Stimulated activated CD4-positive, alpha-beta T cell treated with anti-CD3 and anti-CD28 coated beads, Interleukin-15, amount 100 ng/mL, for 1 hour (primary cell): ENCODE measurements around the gene ZNF92.
"Not testable (repeated sequence)": the region's sequence is repeated elsewhere in the genome, so short reads cannot be mapped to it uniquely, and the experiment has no call there.

Experiments used
- DNase-seq, 2 donors: peaks; one replicate each; pipeline ENCODE4 v3.0.0-alpha.2; 2020; ENCODE audit warnings: low read depth in 1 of 2, low spot score in 1 of 2

ZNF92 gene

DNA sequence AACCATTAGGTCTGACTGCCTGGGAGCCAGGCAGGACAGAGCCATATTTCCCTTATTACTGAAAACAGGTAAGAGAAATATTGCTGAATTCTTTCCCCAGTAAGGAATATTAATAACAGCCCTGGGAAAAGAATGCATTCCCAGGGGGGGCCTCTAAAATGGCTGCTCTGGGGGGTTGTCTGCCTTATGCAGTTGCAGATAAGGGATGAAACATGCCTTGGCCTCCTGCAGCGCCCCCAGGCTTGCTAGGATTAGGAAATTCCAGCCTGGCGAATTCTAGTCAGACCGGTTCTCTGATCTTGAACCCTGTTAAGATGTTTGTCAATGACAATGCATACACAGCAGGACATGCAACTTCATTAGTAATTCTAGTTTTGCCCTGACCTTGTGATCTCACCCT, 49.6 kb downstream of the ZNF92 start:
- DNase-seq = not testable (repeated sequence)

DNA sequence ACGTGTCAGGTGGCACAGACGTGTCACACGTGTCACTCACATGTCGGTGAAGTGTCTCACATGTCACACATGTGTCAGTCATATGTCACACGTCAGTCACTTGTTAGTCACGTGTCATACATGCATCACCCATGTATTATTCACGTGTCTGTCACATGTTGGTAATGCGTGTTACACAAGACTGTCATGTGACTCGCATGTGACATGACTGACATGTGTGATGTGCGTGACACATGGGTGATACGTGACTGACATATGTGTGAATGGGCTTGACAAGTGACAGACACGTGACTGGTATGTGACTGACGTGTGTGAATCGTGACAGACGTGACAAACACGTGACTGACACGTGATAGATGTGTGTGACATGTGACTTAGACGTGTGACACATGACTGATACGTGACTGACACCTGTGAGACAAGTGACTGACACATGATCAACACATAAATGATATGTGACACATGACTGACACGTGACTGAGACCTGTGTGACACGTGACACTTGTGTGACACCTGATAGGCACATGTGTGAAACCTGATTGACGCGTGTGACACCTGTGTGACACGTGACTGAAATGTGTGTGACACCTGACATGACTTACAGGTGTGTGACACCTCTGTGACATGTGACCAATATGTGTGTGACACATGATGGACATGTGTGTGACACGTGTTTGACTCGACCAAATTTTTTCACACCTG, 56.1 kb downstream of the ZNF92 start:
- DNase-seq = no peak

DNA sequence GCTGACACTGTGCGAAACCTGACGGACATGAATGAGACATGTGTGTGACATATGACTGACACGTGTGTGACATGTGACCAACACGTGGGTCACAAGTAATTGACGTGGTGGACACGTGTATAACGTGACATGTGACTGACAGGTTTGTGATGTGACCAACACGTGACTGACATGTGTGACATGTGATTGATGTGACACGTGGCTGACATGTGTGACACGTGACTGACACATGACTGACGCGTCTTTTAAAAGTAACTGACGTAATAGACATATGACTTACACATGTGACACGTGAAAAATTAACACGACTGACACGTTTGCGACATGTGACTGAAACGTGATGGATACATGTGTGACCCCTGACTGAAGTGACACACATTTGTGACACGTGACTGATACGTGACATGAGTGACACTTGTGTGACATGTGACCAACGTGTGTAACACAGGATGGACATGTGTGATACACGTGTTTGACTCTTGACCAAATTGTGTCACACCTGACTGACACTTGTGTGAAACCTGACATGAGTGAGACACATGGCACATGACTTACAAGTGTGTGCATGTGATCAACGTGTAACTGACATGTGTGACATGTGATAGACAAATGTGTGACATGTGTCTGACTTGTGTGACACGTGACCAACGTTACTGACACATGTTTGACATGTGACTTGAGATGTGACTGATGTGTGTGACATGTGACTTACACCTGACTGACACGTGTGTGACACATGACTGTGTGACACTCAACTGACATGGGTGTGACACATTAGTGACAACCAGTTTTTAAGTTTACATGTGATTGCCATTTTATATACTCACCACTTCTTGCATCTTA, 56.9 kb downstream of the ZNF92 start:
- DNase-seq = no peak

DNA sequence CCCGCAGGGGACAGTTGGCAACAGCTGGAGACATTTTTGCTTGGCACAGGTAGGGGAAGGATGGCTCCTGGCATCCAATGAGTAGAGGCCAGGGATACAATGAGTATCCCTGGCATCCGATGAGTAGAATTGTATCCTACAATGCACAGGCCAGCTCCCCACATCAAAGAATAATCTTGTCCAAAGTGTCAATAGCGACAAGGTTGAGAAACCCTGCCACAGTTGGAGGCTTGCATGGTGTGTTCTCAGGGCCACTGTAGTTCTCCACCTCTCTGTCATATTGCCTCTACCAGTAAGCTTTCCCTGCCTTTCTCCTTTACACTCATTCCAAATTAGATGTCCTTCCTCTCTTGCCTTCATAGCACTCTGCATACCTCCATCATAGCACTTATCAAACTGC, 60.7 kb downstream of the ZNF92 start:
- DNase-seq = no peak

DNA sequence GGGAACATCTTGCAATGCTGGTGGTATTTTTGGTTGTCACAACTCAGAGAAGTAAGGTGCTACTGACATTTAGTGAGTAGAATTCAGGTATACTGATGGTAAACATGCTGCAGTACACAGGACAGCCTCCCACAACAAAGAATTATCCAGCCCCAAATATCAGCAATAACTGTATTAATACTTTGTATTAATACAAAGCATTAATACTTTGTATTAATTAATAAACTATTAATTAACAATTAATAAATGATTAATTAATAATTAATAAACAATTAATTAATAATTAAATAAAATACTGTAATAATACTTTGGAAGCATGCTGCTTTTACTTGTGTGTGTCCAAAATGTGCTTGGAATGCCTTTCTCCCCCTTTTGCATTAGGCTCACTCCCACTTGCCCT, 62.5 kb downstream of the ZNF92 start:
- DNase-seq = no peak

DNA sequence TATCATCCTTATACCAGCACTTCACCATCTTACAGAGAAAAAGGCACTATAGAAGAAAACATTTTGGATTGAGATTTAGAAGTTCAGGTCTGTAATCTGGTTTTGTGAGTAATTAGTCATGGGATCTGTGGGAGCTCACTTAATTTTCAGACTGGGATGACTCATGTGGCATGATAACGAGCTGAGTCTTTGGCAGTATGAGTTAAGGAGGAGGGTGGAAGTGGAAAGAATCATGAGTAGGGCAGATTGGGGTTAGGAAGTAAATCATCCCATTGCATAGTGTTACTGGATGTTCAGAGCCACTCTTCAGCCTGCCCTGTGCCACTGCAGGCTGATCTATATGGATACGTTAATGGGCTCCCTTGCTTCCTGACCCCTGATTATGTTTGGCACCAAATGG, 64.9 kb downstream of the ZNF92 start:
- DNase-seq = no peak

DNA sequence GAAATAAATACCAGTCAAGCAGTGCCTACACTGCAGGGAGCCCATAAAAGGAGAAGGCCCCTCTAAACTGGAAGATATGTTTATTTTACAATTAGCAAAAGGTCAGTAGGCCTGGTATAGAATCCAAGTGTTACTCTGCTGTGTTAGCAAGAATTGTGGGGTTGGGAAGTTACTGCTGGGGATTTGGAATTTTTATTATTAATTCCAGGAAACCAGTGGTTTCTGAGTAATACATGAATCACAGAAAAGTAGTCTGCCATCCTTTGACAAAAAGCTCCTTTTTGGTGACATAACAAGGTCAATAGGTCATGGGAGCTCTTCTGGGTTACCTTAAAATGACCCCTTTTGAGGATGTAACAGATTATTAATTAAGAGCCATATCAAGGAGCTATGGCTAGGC, 67.4 kb downstream of the ZNF92 start:
- DNase-seq = no peak

DNA sequence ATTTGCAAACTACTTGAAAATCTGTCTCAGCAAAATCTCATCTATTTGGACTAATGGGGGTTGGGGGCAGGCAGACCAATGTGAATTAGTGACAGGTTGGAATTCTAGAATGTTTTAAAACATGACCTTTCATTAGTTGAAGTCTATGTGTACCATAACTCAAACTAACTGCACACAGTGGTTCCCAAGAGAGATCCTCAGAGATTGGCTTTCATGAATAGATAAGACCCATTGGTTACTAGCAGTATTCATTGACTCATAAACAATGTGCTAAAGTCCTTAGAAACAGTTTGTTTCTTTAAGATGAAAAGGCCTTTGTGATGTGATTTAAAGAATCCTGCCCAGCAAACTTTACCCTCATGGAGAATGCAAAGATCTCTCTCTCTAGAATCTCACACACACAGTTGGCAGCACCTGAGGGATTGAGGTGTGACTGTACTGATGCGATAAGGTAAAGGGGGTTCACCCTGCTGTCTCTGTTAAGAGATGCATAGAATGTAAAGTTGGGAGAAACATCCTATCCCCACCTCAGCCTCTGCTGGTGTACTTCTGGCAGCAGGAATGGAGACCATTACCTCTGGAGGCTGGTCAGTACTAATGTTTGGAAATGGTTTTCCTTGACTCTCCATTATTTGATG, 70.7 kb downstream of the ZNF92 start:
- no peak for DNase-seq

DNA sequence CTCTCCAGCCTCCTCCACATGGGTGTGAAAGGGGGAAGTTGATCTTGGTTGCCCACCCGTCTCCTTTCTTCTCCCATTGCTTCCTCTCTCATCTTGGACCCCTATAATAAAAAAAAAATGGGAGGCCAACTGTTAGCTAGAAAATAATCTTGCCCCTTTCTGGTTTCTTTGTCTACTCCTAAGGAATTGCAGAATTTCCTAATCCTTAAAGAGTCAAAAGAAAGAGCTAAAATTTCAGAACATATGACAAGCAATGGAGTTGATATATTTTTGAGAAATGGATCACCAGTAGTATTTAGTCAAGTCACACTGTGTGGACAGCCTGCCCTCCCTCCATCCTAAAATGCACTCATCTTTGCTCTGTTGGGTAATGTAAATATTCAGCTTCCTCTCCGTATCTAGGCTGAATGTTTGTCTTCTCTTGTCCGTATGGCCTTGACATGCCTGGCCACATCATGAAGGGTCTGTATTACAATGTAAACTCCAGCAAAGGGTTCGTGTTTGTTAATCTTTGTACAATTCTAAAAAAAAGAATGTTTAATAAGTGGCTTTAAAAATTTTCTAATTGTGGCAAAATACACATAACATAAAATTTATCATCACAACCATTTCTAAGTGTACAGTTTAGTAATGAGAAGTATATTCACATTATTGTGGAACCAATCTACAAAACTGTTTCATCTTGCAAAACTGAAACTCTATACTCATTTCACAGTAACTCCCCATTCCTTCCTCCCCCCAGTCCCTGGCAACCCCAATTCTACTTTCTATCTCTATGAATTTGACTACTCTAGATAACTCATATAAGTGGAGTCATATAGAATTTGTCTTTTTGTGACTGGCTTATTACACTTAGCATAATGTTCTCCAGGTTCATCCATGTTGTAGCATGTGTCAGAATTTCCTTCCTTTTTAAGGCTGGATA, 71.5 kb downstream of the ZNF92 start:
- no peak for DNase-seq

DNA sequence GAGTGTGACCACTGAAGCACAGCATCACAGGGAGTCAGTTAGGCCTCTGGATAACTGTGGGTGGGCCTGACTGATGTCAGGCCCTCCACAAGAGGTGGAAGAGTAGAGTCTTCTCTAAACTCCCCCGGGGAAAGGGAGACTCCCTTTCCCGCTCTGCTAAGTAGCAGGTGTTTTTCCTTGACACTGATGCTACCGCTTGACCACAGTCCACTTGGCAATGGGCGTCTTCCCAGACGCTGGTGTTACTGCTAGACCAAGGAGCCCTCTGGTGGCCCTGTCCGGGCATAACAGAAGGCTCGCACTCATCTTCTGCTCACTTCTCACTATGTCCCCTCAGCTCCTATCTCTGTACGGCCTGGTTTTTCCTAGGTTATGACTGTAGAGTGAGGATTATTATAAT, 73.4 kb downstream of the ZNF92 start:
- not testable (repeated sequence) for DNase-seq

DNA sequence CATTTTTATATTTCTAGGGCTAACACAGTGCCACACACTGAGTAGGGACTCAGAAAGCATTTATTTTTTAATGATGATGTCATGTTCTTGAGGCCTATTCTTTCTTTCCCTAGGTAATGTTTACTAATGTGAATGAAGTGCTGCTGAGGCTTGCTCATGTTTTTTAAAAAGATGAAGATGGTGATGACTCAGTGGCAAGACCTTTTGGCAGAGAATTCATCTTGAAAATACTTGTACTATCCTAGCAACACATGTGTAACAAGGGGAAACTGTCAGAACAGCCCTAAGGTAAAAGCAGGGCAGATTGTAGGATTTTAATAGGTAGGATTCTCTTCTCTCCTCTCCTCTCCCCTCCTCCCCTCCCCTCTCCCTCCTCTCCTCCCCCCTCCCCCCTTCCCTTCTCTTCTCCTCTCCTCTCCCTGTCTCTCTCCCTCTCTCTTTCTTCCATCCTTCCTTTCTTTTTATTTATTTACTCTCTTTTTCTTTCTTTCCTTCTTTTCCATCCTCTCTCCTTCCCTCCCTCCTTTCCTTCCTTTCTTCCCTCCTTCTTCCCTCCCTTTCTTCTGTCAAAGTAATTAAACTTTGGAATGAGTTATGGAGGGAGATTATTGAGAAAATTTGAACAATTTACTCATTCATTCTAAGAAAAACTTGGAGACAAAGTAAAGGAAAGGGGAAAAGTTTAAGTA, 75.3 kb downstream of the ZNF92 start:
- DNase-seq = no peak

DNA sequence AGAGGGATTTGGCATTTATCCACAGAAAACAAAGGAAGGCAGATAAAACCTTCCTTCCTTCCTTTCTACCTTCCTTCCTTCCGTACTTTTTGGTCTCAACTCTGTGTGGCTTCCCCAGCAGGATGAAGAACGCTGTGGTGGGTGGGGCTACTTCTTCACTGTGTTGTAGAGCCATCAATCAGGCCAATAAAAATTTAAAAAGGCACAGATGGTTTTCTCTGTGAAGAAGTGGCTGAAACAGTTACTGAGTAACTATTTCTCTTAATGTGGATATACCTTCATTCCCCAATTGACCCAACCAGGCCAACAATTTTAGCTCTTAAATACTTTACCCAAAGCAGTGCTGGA, 75.8 kb downstream of the ZNF92 start:
- DNase-seq = no peak
